ENCODE data around the gene CCSAP. TPM values are rescaled to one million over a fixed set of nuclear protein-coding genes. Genes with fewer than 3 reads are reported as not detected.

CCSAP gene
- total RNA-seq, 1 donor from 2014 or later = 224 TPM

GRCh38 chr1:229365569-229365968 lies 22.7 kb upstream of the CCSAP start:
- FAIRE-seq = no peak
- DNase-seq (ENCODE audit: low spot score in 2 of 2) = no peak

- FAIRE-seq = no peak
Measured at GRCh38 chr1:229364207-229365065, 21.6 kb upstream of the CCSAP start.

GRCh38 chr1:229363723-229364122 lies 20.9 kb upstream of the CCSAP start:
- FAIRE-seq (no peak), DNase-seq (ENCODE audit: low spot score in 2 of 2) (no peak)

More at GRCh38 chr1:229364207-229365065, 21.6 kb upstream of the CCSAP start:
- no peak for DNase-seq (ENCODE audit: low spot score in 2 of 2)

- no peak for FAIRE-seq
- DNase-seq (ENCODE audit: low spot score in 2 of 2) = no peak
Measured at GRCh38 chr1:229360420-229360819, 17.6 kb upstream of the CCSAP start.

GRCh38 chr1:229355661-229356060 lies 12.8 kb upstream of the CCSAP start:
- no peak for FAIRE-seq
- DNase-seq (ENCODE audit: low spot score in 2 of 2) = no peak

- no peak for DNase-seq (ENCODE audit: low spot score in 2 of 2)
- no peak for FAIRE-seq
Measured at GRCh38 chr1:229354226-229354625, 11.4 kb upstream of the CCSAP start.

- no peak for FAIRE-seq
- DNase-seq (ENCODE audit: low spot score in 2 of 2) = no peak
Measured at GRCh38 chr1:229352975-229353374, 10.1 kb upstream of the CCSAP start.

GRCh38 chr1:229349463-229350385 lies 6.9 kb upstream of the CCSAP start:
- no peak for DNase-seq (ENCODE audit: low spot score in 2 of 2)
- FAIRE-seq = no peak

GRCh38 chr1:229347528-229347927 lies 4.7 kb upstream of the CCSAP start:
- DNase-seq (ENCODE audit: low spot score in 2 of 2) (no peak), FAIRE-seq (no peak)

GRCh38 chr1:229344937-229345684 lies 2.3 kb upstream of the CCSAP start:
- FAIRE-seq = no peak

GRCh38 chr1:229344139-229344538 lies 1.3 kb upstream of the CCSAP start:
- FAIRE-seq (no peak), DNase-seq (ENCODE audit: low spot score in 2 of 2) (no peak)

More at GRCh38 chr1:229344937-229345684, 2.3 kb upstream of the CCSAP start:
- no peak for DNase-seq (ENCODE audit: low spot score in 2 of 2)

- FAIRE-seq = no peak
Measured at GRCh38 chr1:229341774-229342655, 832 bp downstream of the CCSAP start.

GRCh38 chr1:229340496-229340895 lies 2.4 kb downstream of the CCSAP start:
- no peak for FAIRE-seq
- DNase-seq (ENCODE audit: low spot score in 2 of 2) = no peak

More at GRCh38 chr1:229341774-229342655, 832 bp downstream of the CCSAP start:
- peak; percentile 88 to 96 for DNase-seq (ENCODE audit: low spot score in 2 of 2)

GRCh38 chr1:229339520-229339919 lies 3.3 kb downstream of the CCSAP start:
- no peak for DNase-seq (ENCODE audit: low spot score in 2 of 2)
- no peak for FAIRE-seq

- DNase-seq (ENCODE audit: low spot score in 2 of 2) (no peak), FAIRE-seq (no peak)
Measured at GRCh38 chr1:229339086-229339485, 3.8 kb downstream of the CCSAP start.

- no peak for DNase-seq (ENCODE audit: low spot score in 2 of 2)
- no peak for FAIRE-seq
Measured at GRCh38 chr1:229336345-229336744, 6.5 kb downstream of the CCSAP start.

GRCh38 chr1:229334716-229335115 lies 8.1 kb downstream of the CCSAP start:
- no peak for FAIRE-seq
- no peak for DNase-seq (ENCODE audit: low spot score in 2 of 2)

GRCh38 chr1:229334269-229334668 lies 8.6 kb downstream of the CCSAP start:
- FAIRE-seq = no peak
- no peak for DNase-seq (ENCODE audit: low spot score in 2 of 2)

- no peak for DNase-seq (ENCODE audit: low spot score in 2 of 2)
Measured at GRCh38 chr1:229328598-229329362, 14.1 kb downstream of the CCSAP start.

More at GRCh38 chr1:229328598-229329362, 14.1 kb downstream of the CCSAP start:
- no peak for FAIRE-seq
